IMR-90 (cell line): ENCODE results near the gene KDSR. TPM values are rescaled to one million over a fixed set of nuclear protein-coding genes. Genes with fewer than 3 reads are reported as not detected.

Source experiments
- ATAC-seq: fragments of 200-7000 bp; cut with Tn5 transposase; 2 replicates; pipeline ENCODE4 v1.9.1; 2020; ENCODE audit warnings: low read depth, mild to moderate bottlenecking, moderate library complexity
- BruUV-seq: library from RNA; stranded (reverse); fragments of 400-500 nt; replicated peaks from 2 replicates; lab custom pipeline; 2021; lab: Mats Ljungman, UMichigan
- CTCF ChIA-PET: fragments of 300-600 bp; formaldehyde crosslinking; extraction: SDS; loops from one replicate; lab custom pipeline; 2021; ENCODE audit warnings: antibody characterized with exemption; lab: Yijun Ruan, JAX
- POLR2A ChIA-PET: fragments of 300-600 bp; sonication (Branson Sonifier 250); formaldehyde crosslinking; loops from one replicate; lab custom pipeline; 2022; ENCODE audit warnings: antibody characterized with exemption; ENCODE audit not compliant: unreplicated experiment; lab: Charles Lee
- DNase-seq: peaks from one replicate; pipeline ENCODE4 v3.0.0; 2013
- H2AFZ ChIP-seq: replicated peaks from 2 replicates; pipeline ENCODE3; 2013; ENCODE audit warnings: low read length, mild to moderate bottlenecking; ENCODE audit not compliant: poor library complexity
- H2AK5ac ChIP-seq: 2 replicates; pipeline ENCODE4 v1.6.1; 2013; ENCODE audit warnings: low read depth, low read length, inconsistent platforms
- H2AK9ac ChIP-seq: replicated peaks from 2 replicates; pipeline ENCODE3; 2013; ENCODE audit warnings: mild to moderate bottlenecking, low read depth, low read length, moderate library complexity; ENCODE audit not compliant: poor library complexity
- H2BK120ac ChIP-seq: 2 replicates; pipeline ENCODE4 v1.6.1; 2013; ENCODE audit warnings: low read depth, low read length, inconsistent platforms
- H2BK15ac ChIP-seq: 3 replicates; pipeline ENCODE4 v1.6.1; 2013; ENCODE audit warnings: low read depth, low read length, inconsistent platforms
- H2BK20ac ChIP-seq: 2 replicates; pipeline ENCODE4 v1.6.1; 2013; ENCODE audit warnings: low read depth, mild to moderate bottlenecking, inconsistent platforms, low read length, moderate library complexity
- H2BK5ac ChIP-seq: 2 replicates; pipeline ENCODE4 v1.6.1; 2013; ENCODE audit warnings: mild to moderate bottlenecking, low read depth, low read length, inconsistent platforms; ENCODE audit not compliant: poor library complexity, severe bottlenecking
- H3K14ac ChIP-seq: replicated peaks from 2 replicates; pipeline ENCODE4 v1.6.1; 2013; ENCODE audit warnings: low read depth, low read length, inconsistent platforms
- H3K18ac ChIP-seq: 2 replicates; pipeline ENCODE4 v1.6.1; 2013; ENCODE audit warnings: low read depth, low read length, control low read depth
- H3K23ac ChIP-seq: 2 replicates; pipeline ENCODE4 v1.6.1; 2013; ENCODE audit warnings: low read depth, low read length, inconsistent platforms
- H3K27ac ChIP-seq: 2 replicates; pipeline ENCODE4 v1.5.1; 2013; ENCODE audit warnings: mild to moderate bottlenecking, control low read depth, low read length; ENCODE audit not compliant: insufficient read depth
- H3K27me3 ChIP-seq: 2 replicates; pipeline ENCODE4 v1.6.1; 2013; ENCODE audit warnings: low read length; ENCODE audit not compliant: control insufficient read depth, insufficient read depth
- H3K36me3 ChIP-seq: 2 replicates; pipeline ENCODE4 v1.6.1; 2013; ENCODE audit warnings: low read length, mixed read lengths; ENCODE audit not compliant: control insufficient read depth, insufficient read depth
- H3K4ac ChIP-seq: 2 replicates; pipeline ENCODE4 v1.6.1; 2013; ENCODE audit warnings: low read depth, low read length, inconsistent platforms
- H3K4me1 ChIP-seq: 2 replicates; pipeline ENCODE4 v1.6.1; 2013; ENCODE audit warnings: low read length, mixed read lengths; ENCODE audit not compliant: control insufficient read depth, insufficient read depth
- H3K4me2 ChIP-seq: 2 replicates; pipeline ENCODE4 v1.6.1; 2013; ENCODE audit warnings: low read depth, mild to moderate bottlenecking, control low read depth, low read length, moderate library complexity
- H3K4me3 ChIP-seq: 2 replicates; pipeline ENCODE4 v1.5.1; 2013; ENCODE audit warnings: low read depth, mild to moderate bottlenecking, control low read depth, low read length, moderate library complexity; ENCODE audit not compliant: insufficient read depth
- H3K56ac ChIP-seq: 2 replicates; pipeline ENCODE4 v1.6.1; 2013; ENCODE audit warnings: low read length, inconsistent platforms; ENCODE audit not compliant: insufficient read depth; ENCODE audit errors: extremely low read depth
- H3K79me1 ChIP-seq, 2 experiments: 2 replicates each; pipeline ENCODE4 v1.6.1; 2013; ENCODE audit warnings: low read length in 2 of 2, inconsistent platforms in 1 of 2, low read depth in 1 of 2
- H3K9ac ChIP-seq: 2 replicates; pipeline ENCODE4 v1.6.1; 2013; ENCODE audit warnings: low read depth, low read length, control low read depth
- H3K9me1 ChIP-seq: 2 replicates; pipeline ENCODE4 v1.6.1; 2013; ENCODE audit warnings: low read length, inconsistent platforms; ENCODE audit not compliant: insufficient read depth
- H3K9me3 ChIP-seq: 2 replicates; pipeline ENCODE4 v1.6.1; 2013; ENCODE audit warnings: low read length; ENCODE audit not compliant: control insufficient read depth, insufficient read depth
- H4K20me1 ChIP-seq: 2 replicates; pipeline ENCODE4 v1.6.1; 2013; ENCODE audit warnings: low read length, inconsistent platforms; ENCODE audit not compliant: insufficient read depth
- H4K5ac ChIP-seq: 2 replicates; pipeline ENCODE4 v1.6.1; 2013; ENCODE audit warnings: mild to moderate bottlenecking, low read depth, low read length, control low read depth
- H4K8ac ChIP-seq, 2 experiments: 2 replicates each; pipeline ENCODE4 v1.6.1; 2013; ENCODE audit warnings: low read depth in 2 of 2, low read length in 2 of 2, control low read depth in 1 of 2, inconsistent platforms in 1 of 2
- H4K91ac ChIP-seq: 2 replicates; pipeline ENCODE4 v1.6.1; 2013; ENCODE audit warnings: low read depth, low read length, inconsistent platforms; ENCODE audit not compliant: insufficient read depth
- BHLHE40 ChIP-seq: fragments of 150-350 bp; IDR thresholded peaks from 2 replicates; pipeline ENCODE4 v1.6.1; 2016; ENCODE audit warnings: mild to moderate bottlenecking, low read depth, low read length
- ELK1 ChIP-seq: fragments of 150-350 bp; IDR thresholded peaks from 2 replicates; pipeline ENCODE4 v1.6.1; 2016; ENCODE audit warnings: low read depth, mild to moderate bottlenecking, low read length, moderate library complexity, borderline replicate concordance
- RCOR1 ChIP-seq: IDR thresholded peaks from 2 replicates; pipeline ENCODE4 v1.6.1; 2012; ENCODE audit warnings: mild to moderate bottlenecking, low read length, improper control_type of control experiment; ENCODE audit not compliant: insufficient replicate concordance
- SMC3 ChIP-seq: fragments of 150-350 bp; IDR thresholded peaks from 2 replicates; pipeline ENCODE4 v1.6.1; 2016; ENCODE audit warnings: low read depth, mild to moderate bottlenecking, antibody characterized with exemption, low read length, moderate library complexity
- WGBS, 2 experiments: methylation state at CpG; one replicate each; pipeline versions ENCODE4 v1.1.5 to v1.1.7; 2013; ENCODE audit warnings: missing lambda C conversion rate in 2 of 2; ENCODE audit not compliant: insufficient read length in 1 of 2; ENCODE audit errors: extremely low coverage in 2 of 2; 5-methylcytosine and 5-hydroxymethylcytosine counted together
- dilution Hi-C: fragments of 300-500 bp; cut with HindIII; formaldehyde crosslinking; loops from one replicate; pipeline ENCODE4 v1.14.3; 2018; ENCODE audit warnings: low sequenced_read_pairs; ENCODE audit not compliant: unreplicated experiment
- in situ Hi-C: fragments of 300-500 bp; cut with MboI; formaldehyde crosslinking; loops from 3 replicates; pipeline ENCODE4 v1.14.3; 2019; ENCODE audit warnings: low sequenced_read_pairs, inconsistent platforms, mixed read lengths
- intact Hi-C: fragments of 100-400 bp; cut with micrococcal nuclease; formaldehyde crosslinking; loops from 2 replicates; pipeline ENCODE4 v1.10.0; 2022
- polyA plus RNA-seq, 3 experiments: library from polyadenylated mRNA; depleted of rRNA; stranded (reverse); fragments of >200 nt; gene quantifications; 2 replicates each; pipeline ENCODE4 v1.2.3, GENCODE V29; 2012; ENCODE audit warnings: low replicate concordance in 1 of 3
- total RNA-seq: library from RNA; depleted of rRNA; stranded (reverse); fragments of >200 nt; gene quantifications from 2 replicates; pipeline ENCODE4 v1.2.3, GENCODE V29; 2012

The KDSR gene
- total and polyA plus RNA-seq, 2 of the 4 experiments (the other 2 are of a cell fraction) = 21.5 to 21.9 TPM

GRCh38 chr18:63284173-63284799, 82.7 kb downstream of the KDSR start:
- H4K5ac ChIP-seq = no peak overlapping the region
- no peaks in the 10 kb centered on the region for H3K9me3 ChIP-seq
- H4K91ac ChIP-seq = no peak overlapping the region
- peaks cover 1% of the 10 kb centered on the region for H3K27me3 ChIP-seq
- ATAC-seq = no peak
- H3K4me2 ChIP-seq = no peak overlapping the region
- H2AK9ac ChIP-seq = no peak overlapping the region
- no peaks in the 10 kb centered on the region for H4K20me1 ChIP-seq
- DNase-seq = no peak
- no peak overlapping the region for H2AFZ ChIP-seq
- H3K36me3 ChIP-seq = no peaks in the 10 kb centered on the region
- POLR2A ChIA-PET = no interaction called here
- no peak overlapping the region for H2AK5ac ChIP-seq
- no peak overlapping the region for H3K23ac ChIP-seq
- CTCF ChIA-PET = no interaction called here
- H3K4me1 ChIP-seq = no peaks in the 10 kb centered on the region
- TF ChIP-seq ELK1 (no peak), RCOR1 (no peak), BHLHE40 (no peak), SMC3 (no peak)
- no peak overlapping the region for H3K9ac ChIP-seq
- no peak overlapping the region for H3K27ac ChIP-seq
- BruUV-seq = no TSS peak
- H4K8ac ChIP-seq = no peak overlapping the region
- no peak overlapping the region for H2BK15ac ChIP-seq
- H3K79me1 ChIP-seq = no peaks in the 10 kb centered on the region
- no peak overlapping the region for H2BK120ac ChIP-seq
- no peak overlapping the region for H3K14ac ChIP-seq
- dilution Hi-C loops (no loop called here), intact Hi-C loops (no loop called here), in situ Hi-C loops (no loop called here)
- no peak overlapping the region for H3K4me3 ChIP-seq
- no CpG with 5 or more reads among the region's 5 CpGs for WGBS, 2 experiments
- no peak overlapping the region for H2BK5ac ChIP-seq
- no peak overlapping the region for H3K4ac ChIP-seq
- no peaks in the 10 kb centered on the region for H3K9me1 ChIP-seq
- H3K56ac ChIP-seq = no peak overlapping the region
- H3K18ac ChIP-seq = no peak overlapping the region
- H2BK20ac ChIP-seq = no peak overlapping the region
